Epidermal melanocyte (primary cell): ENCODE data around the gene CUX1.

Source experiments
- DNase-seq: peaks from one replicate; pipeline ENCODE4 v3.0.0; 2011; ENCODE audit warnings: low spot score; ENCODE audit not compliant: insufficient read length

Gene CUX1

DNA sequence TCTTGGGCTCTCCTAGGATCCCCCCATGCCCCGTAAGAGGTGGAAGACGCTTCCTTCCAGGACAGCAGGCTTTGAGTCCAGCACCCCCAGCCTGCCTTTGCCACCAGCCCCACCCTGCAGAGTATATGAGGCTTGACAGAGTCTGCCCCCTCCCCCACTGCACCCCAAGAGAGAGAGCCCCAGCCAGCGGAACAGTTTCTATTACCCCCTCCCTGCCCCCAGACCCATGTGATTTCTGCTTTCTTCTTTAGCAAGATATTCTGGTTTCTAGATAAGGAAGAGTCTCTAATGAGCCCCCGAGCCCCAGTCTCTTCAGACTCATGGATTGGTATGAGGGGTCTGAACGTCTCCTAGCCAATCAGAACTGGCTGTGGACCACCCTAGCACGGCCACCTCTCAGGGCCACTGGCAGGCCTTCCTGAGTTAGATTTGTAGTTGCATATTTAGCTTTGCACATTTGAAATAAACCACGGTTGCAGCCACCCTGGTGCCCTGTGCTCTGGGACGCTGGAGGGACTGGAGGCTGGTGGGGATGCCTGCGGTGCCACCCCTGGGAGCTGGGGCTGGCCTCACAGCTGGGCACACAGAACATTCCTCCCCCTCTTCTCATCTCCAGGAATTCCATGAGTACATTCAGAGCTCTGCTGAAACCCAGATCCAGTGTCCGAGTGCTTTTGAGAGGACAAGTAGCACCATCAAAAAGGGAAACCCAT lies 466.2 kb downstream of the CUX1 start:
- no peak for DNase-seq

GRCh38 chr7:102284399-102284798 lies 467.0 kb downstream of the CUX1 start:
- DNase-seq, result no peak

DNA sequence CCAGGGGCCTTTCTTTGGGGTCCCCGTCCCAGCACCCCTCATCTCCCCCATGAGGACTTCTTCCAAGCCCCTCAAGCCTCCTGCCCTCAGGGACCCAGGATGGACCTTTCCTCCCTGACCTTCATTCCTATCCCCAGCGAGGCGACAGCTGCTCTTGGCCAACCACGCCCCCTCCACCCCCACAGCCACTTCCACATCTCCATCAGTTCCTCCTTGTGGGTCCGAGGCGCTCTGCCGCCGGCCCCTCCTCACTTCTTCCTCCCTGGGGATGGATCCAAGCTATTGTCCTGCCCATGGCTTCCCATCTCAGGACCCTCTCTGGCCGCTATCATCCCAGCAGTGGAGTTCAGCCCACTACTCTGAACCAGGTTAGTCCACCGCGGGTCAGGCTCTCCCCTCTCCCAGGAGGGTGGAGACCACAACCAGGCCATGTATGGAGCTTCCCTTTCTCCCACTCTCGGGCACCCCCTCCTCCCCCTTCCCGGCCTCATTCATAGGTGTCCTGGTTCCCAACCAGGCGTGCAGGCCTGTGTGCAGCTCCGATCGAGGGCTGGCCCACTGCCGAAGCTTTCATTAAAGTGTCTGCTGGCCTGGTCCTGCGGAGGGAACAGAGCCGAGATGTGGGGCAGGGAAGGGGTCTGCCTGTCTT lies 467.6 kb downstream of the CUX1 start:
- no peak for DNase-seq

- DNase-seq, result no peak
Measured at GRCh38 chr7:102285540-102286236, 468.3 kb downstream of the CUX1 start.

DNA sequence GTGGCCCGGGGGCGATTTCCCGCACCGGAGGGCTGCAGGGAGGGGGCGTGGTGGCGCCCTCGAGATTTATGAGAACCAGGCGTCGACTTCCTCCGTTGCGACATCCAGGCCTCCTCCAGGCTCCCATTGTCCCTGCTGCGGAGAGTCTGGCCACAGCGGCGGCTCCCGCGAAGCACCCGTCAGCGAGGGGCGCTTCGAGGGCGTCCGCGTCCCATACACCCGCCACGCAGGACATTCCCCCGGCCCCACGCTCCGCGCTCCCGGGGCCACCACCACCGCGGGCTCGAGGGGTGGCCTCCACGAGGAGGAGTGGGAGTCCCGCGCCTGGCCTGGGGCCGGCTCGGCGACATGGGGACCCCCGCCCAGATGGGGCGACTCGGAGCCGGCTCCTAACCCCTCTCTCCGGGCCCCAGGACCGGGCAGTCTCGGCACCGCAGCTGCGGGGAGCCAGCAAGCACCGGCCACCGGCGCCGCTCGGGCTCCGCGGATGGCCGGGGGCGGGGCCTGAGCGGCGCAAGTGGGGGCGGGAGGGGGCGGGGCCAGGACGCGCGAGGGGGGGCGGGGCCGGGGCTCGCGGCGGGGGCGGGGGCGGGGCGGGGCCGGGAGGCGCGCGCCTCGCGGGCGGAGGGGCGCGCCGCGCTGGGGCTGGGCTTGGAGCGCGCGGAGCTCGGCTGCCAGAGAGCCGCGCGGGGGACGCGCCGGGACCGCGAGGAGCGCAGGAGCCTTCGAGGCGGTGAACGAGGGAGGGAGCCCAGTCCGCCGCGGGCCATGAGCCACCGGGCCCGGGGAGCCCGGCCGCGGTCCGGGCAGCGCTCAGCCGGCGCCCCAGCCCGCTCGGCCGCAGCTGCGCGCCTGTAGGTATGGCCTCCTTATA lies 469.0 kb downstream of the CUX1 start, which contains the start of gene SH2B2:
SH2B2 (plus strand) TSS at position 632 of the 874 bp plus-strand sequence. CDS start 13,683 bp downstream, outside the sequence.
- no peak for DNase-seq

DNA sequence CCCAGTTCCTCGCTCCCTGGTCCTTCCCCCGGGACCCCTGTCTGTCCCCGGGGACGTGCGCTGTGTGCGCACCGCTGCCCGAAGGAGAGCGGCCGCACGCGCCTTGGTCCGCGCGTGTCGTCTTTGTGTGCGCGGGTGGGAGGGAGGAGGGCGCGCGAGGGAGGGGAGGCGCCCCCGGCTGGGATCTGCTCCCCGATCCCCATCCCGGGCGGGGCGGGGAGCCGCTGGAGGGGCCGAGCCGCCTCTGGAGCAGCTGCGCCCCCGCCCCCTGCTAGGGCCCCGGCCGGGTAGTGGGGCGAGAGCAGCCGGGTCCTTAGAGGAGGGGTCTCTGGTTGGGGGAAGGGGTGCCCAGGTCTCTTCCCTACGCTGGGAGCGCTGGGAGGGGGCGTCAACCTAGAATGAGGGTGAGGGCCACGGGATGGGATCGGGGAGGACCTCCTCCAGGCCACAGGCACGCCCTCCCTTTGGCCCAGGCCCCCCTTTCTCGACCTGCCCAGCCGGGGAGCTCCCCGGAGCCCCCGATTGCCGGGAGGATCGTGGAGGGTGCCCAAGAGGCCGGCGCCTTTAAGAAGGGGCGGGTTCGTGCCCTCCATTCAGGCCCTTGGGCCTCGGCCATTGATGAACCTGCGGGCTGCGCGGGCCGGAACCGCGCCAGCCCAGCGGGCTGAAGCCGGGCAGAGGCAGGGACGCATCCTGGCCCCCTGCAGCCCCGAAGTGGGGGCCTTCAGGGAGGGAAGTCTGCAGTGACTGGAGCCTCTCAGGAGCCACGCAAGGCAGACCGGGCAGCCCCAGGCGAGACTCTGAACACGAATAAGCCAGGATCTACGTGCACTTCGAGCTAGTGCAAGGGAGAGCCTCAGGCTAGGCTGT lies 469.9 kb downstream of the CUX1 start:
- DNase-seq, result no peak

GRCh38 chr7:102287981-102288278 lies 470.5 kb downstream of the CUX1 start:
- DNase-seq, result no peak

GRCh38 chr7:102288285-102288930 lies 471.0 kb downstream of the CUX1 start:
- no peak for DNase-seq

- DNase-seq, result no peak
Measured at GRCh38 chr7:102289057-102289456, 471.6 kb downstream of the CUX1 start.

- DNase-seq, result no peak
Measured at GRCh38 chr7:102291056-102291915, 473.9 kb downstream of the CUX1 start.

GRCh38 chr7:102291916-102292267 lies 474.5 kb downstream of the CUX1 start:
- no peak for DNase-seq

GRCh38 chr7:102292813-102293798 lies 475.7 kb downstream of the CUX1 start:
- DNase-seq, result no peak

GRCh38 chr7:102294589-102294988 lies 477.2 kb downstream of the CUX1 start:
- DNase-seq, result no peak

DNA sequence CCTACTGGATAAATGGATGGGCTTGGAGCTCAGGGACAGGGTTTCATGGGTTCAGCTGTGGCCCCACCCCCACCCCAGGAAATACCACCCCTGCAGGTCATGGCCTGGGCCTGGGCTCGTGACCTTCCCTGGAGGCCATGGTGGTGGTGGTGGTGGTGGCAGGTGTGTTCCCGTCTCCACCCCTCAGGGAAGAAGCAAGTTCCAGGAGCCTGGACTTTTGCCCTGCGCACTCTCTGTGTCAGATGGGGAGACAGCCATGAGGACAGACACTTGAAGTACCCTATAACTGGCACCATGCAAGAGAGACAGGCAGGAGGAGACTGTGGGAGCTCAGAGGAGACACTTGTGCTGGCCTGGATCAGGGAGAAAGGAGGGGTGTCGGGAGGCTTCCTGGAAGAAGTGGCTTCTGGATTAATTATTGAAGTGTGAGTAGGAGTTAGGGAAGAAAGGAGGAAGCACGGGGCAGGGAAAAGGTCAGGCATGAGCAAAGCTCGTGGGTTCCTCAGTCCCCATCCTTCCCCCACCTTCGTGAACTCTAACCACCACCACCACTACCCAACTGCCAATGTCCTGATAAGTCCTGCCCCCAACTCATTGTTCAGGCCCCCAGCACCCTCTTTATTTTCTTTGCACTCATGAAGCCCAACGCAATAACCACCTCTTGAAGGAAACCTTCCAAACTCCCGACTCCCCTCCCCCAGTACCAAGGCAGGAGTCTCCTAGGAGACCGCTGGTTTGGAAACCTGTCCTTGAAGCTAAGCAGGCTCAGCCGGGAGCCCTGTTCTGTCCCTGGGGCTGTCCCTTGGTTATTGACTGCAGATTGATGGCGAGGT lies 478.1 kb downstream of the CUX1 start:
- DNase-seq, result no peak

DNA sequence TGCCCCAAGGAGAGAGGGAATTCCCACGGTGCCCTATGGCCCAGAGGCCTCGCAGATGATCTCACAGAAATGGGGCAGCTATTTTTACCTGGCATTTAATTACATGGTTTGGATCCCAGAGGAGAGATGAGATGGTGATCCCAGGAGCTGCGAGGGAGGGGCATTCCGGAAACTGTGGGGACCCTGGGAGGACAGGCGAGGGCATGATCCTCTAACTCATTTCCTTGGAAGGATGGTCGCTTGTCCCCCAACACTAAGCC lies 478.7 kb downstream of the CUX1 start:
- DNase-seq, result no peak

- no peak for DNase-seq
Measured at GRCh38 chr7:102296514-102296913, 479.1 kb downstream of the CUX1 start.

DNA sequence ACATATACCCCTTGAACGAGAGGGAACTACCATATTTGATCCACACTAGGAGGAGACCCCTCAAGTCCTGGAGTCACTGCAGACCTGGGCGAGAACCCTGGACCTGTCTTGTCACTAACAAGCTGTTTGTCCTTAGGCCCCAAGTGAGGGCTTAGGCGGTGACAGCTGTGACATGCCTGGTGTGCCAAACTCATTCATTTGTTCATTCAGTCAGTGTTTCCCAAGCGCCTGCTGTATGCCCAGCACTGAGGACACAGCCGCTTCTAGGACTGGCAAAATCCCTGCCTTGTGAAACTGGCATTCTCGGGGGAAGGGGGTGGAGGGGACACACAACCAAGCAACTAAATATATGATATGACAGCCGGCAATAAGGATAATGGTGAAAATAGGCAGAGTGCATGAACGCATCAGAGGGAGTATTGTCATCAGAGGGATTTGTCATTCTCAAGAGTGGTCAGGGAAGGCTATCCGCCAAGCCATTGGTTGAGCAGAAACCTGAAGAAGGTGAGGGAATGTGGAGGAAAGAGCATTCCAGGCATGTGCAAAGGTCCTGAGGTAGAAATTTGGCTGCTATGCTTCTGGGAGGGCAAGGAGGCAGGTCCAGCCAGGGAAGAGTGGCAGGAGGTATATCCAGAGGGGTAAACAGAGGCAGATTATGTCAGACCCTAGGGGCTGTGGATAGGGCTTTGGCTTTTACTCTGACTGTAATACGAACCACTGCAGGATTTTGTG lies 480.2 kb downstream of the CUX1 start:
- DNase-seq, result no peak
